ENCODE data around the gene MAPK8. TPM values are rescaled to one million over a fixed set of nuclear protein-coding genes. Genes with fewer than 3 reads are reported as not detected.
"Not testable (repeated sequence)": the region's sequence is repeated elsewhere in the genome, so short reads cannot be mapped to it uniquely, and the experiment has no call there.

Gene MAPK8
- total RNA-seq, 1 experiment from 2014 or later, result 71.1 TPM

DNA sequence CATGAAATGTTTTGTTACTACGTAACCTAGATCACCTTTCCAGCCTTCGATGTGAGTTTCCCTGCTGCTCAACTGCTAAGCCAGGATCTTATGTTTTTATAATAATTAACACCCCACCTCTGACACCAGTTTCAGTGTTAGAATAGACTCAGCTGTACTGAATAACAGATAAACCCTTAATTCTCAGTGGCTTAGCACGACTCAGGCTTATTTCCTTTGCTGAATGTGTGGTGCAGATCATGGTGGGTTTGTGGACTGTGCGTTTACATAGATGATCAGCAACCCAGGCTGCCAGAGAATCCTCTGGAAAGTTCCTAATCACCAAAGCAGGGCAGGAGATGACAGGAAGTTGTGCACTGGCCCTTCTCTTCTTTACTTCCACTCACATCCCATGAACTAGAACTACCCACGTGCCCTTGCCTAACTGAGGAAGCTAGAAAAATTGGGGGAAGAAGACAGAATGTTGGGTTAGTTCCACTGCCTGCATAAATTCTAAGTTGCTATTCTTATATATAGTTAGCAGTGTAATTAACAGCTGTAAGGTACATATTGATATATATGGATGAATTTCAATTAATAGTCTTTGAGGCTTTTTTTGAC is 111.8 kb downstream of the MAPK8 start:
- DNase-seq (ENCODE audit: low spot score), result no peak

DNA sequence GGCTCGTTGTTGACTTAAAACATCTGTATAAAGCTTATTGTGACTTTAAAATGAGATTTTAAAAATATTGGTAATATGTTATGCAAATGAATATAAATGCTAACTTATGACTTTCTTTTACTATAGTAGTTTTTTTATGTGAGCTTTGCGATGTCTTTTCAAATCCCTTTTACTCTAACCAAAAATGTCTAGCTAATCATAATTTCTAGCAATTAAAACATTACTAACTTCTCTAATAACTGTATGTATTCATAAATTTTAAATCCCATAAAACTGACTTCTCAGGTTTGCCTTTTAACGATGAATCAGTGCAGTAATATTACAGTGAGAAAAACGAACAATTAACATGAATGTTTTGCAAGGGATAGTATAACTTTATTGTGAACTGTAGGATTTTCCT is 113.2 kb downstream of the MAPK8 start:
- no peak for DNase-seq (ENCODE audit: low spot score)

DNA sequence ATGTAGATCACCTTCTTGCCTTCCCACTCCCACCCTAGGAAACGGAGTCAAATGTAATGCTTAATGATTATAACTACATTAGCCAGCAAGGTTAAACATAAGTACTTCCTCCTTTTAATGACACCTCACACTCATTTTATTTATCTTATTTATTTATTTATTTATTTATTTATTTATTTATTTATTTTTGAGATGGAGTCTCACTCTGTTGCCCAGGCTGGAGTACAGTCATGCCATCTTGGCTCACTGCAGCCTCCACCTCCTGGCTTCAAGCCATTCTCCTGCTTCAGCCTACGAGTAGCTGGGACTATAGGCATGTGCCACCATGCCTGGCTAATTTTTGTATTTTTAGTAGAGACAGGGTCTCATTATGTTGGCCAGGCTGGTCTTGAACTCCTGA is 115.4 kb downstream of the MAPK8 start:
- DNase-seq (ENCODE audit: low spot score), result not testable (repeated sequence)

DNA sequence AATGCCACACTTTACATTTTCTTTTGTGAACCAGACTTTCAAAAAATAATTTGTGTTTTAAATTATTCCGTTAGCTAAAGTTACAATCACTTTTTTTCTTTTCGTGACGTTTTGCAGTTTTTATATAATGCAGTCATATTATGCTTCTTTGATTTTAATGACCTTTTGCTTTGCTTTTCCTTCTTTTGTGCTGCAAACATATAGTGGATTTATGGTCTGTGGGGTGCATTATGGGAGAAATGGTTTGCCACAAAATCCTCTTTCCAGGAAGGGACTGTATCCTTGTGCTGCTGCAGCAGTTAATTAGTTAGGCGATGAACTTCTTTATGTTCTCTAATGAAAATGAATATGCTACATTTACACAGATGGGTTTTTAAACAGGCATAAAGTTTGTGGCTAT is 117.4 kb downstream of the MAPK8 start:
- DNase-seq (ENCODE audit: low spot score), result no peak

DNA sequence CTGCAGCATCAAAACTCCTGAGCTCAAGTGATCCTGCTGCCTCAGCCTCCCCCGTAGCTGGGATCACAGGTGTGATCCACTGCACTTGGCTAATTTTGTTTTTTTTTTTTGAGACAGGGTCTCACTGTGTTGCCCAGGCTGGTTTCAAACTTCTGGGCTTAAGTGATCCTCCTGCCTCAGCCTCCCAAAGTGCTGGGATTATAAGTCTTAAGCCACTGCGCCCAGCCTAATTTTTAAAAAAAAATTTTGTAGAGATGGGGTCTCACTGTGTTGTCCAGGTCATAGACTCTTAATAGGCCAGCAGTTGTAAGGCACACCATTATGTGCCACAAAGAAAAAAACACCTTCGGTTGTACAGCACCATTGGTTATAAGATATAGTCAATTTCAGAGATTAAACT is 122.4 kb downstream of the MAPK8 start:
- no peak for DNase-seq (ENCODE audit: low spot score)

DNA sequence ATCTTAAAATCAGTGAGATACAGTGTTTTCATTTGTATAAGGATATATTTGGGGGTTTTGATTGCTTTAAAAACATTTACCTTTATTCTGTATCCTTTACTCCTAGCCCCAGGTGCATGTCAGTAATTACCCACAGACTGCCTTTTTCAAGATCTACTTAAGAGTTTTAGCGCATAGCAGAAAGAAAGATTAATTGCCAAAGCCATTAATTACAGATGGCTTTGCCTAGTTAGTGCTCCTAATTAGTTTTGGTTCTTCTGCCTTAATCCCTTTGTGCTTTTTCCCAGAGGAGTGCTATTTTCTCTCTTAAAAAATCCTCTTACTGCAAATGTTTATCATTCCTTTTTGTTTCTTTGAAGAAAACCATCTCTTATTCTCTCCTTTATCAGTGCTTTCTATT is 122.8 kb downstream of the MAPK8 start:
- no peak for DNase-seq (ENCODE audit: low spot score)

DNA sequence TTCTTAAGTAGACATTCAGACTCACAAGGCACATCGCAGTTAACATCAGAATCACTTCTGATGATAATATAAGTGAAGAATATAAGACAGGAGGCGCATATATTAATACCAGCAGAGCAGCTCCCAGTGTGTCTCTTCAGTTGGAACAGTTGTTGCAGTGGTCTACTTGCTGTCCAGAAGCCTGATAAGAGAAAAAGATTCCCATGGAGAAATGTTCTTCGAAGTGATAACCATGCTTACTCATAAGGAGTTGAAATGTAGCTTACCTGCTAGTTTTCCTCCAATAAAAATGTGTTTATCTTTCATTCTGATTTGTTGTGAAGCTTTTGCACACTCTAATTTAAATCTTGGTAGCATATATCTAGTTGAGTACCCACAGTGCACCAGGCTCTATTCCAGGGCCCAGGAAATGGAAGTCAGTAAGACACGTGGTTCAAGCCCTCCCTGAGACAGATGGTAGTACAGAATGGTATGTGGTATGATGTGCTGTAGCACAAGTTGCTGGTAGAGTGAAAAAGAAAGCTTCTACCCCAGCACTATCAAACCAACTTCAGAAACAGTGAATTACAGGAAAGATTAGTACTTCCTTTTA is 124.0 kb downstream of the MAPK8 start:
- DNase-seq (ENCODE audit: low spot score), result no peak

DNA sequence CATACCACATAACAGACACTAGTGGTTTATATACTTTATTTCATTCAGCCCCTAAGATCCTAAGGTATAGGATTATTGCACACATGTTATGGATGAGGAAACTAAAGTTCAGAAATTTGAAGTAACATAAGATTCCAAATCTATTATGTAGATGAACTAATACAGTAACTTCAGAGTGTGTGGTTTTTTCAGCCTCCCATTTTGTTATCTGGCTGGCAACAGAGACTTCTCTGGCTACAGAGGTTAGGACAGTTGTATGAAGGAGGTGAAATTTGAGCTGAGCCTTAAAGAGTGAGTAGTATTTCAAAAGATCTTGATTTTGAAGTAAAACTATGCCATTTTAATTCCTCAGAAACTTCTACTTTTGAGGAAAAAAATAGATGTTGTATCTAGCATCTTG is 125.4 kb downstream of the MAPK8 start:
- DNase-seq (ENCODE audit: low spot score), result no peak

DNA sequence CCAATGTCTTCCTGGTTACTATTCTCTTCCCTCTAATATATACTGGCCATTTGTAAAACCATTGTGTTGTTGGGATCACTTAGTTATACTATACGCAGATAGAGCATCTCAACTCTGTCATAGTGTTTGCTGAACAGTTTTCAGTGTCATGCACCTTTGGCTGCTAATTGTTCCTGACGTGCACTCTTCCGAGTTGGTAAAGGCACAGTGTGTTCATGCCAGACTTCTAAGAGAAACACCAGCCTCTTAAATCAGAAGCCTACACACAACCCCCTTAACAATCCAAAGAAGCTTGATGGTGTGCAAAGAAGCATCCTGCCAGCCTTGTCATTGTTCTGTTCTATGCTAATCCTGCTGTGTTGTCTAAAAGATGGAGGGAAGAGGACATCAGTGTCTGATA is 131.1 kb downstream of the MAPK8 start:
- no peak for DNase-seq (ENCODE audit: low spot score)

DNA sequence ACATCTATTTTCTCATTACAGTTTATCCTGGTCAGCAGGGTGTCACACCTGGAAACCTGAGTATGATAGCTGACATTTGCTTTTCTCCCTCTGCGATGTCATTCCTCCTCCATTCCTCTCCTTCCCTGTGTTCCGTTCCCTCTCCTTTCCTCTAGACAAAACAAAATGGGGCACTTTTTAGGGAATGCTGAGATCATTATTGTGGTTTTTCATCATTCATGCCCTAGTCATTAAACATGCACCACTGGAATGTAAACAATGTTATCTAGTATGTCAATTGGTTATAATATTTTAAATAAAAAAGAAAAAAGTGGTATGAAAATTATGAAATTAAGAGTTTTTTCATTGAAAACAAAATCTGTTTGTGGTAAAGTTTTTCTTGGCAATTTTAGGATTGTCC is 132.6 kb downstream of the MAPK8 start:
- DNase-seq (ENCODE audit: low spot score), result no peak

DNA sequence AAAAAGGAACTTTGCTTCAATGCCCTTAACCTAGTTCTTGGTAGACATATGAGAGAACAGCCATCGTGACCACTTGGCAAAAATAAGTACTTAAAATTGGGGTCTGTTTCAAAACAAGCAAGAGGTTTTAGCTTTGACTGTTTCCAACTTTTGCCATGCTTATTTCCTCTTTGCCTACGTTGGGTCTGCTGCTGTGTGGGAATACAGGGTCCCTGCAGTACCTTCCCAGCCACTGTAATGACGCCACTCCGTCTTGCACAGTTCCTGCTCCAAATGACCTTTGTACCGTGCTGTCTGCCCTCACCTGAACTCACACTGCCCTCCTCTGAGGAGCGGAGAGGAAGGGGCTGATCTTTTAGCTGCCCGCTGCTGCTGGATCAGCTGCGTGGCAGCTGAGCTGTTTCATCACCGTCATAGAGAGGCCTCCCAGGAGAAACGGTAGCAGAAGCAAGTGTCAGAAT is 133.1 kb downstream of the MAPK8 start:
- no peak for DNase-seq (ENCODE audit: low spot score)

DNA sequence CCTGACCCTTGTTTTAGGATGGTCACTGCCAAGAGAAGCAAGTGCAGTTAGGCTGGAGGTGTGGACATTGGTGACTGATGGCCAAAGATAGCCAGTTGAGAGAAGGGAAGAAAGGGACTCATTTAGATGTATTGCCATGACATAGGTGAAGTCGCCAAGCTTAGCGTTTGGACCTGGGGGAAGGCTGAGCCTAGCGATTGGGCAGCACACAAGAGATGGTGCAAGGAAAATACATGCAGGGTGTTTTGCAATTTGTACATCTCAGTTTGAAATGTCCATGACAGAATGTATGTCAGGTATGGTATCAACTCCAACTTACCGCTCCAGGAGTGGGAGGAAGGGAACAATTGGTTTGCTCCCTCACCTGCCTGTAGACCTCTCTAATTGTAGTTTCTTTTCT is 134.3 kb downstream of the MAPK8 start:
- no peak for DNase-seq (ENCODE audit: low spot score)

DNA sequence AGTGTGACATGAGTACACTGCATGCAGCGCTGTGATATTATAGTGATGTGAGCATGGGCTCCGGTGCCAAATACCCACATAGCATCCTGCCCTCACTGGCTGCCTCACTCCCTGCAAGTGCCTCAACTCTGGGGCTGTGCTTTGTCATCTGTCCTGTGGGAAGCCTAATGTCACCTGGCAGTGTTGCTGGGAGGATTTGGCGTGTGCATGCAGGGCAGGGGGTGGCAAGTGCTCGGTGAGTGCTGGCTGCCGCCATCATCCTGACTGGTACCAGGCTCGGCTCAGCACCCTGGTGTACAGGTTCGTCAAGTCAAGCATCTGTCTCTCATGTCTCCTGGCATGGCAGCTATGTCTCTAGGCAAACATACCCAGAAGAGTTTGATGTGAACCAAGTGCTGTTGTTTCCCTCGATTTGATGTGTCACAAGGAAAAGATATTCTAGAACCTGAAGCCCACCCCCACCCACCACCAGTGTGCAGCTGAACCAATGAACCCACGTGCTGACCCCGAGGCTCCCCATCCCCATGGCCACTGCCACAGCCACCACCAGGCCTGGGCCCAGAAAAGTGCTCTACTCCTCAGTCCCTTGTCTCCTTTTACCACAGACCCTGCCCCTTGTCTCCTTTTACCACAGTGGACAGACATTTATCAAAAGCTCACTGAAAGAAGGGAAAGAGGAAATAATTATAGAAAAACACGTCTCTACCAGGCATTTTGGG is 135.8 kb downstream of the MAPK8 start:
- DNase-seq (ENCODE audit: low spot score), result no peak

DNA sequence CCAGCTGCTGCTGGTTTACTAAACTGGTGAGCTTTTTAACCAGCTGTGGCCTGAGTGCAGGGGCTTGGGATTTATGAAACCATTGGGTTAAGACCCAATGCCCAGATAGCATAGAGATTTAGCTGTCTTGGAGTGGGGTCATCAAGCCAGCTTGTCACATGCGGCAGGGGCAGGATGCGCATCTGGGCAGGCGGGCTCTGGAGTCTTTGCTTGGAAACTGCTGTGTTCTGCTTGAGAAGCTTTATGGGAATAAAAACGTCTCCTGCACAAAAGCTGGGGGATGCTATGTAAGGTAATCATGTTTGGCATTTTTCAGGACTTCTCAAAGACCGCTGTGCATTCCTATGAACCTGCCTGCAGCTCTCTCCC is 136.3 kb downstream of the MAPK8 start:
- no peak for DNase-seq (ENCODE audit: low spot score)

DNA sequence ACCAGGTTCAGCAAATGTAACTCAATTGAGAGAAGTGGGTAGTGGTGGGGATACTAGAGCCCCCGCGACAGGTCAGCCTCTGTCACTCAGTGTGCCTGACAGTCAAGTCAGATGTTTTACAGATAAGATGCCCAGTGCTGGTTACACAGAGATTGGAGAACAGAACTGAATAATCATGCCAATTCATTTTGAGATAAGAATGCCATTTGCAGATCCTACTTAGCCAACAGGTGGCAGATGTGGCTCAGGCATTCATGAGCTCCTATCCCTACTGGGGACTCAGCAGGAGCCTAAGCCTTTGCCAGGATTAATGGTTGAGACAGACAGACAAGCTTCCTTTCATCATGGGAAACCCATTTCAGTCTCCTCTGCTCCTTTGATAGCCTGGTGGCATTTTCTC is 137.8 kb downstream of the MAPK8 start:
- no peak for DNase-seq (ENCODE audit: low spot score)

DNA sequence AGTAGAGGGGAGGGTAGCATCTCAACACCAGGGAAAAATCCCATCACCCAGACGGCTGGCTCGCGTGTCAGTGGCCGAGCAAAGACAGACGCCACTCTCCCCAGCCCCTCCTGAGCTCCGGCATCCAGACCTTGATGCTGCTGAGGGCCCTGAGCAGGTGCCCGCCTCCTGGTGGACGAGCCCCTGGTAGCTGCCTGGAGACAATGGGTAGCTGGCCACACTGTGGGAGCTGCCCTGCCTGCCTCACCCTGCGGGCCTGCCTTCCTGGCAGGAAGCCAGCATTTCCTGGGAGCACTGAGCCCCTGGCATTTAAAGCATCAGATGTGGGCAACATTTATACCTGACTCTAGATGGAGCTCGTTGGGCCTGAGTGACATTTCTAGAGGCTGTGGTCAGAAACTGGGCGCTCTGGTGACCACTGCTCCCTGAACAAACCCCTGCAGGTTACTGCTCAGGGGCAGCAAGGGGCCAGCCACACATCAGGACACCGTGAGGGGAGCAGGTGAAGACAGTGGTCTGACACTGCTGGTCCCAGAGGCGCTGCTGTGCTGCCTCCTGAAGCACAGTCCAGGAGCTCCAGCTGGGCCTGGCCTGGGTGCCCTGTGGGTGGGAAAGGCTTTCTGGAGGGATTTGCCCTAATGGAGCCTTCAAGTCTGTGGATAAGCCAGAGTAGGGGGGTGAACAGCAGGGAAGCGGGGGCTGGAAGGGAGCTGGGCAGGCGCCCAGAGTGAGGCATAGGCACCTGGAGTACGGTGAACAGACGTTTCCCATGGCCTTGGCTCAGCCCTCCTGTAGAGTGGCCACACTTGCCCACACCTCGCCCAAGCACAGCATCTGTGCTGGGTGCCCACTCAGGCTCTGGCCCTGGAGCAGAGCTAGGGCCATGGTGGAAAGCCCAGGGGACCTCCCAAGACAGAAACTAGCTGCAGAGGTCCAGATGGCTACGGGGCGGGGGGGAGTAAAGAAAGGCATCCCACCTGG is 138.7 kb downstream of the MAPK8 start:
- DNase-seq (ENCODE audit: low spot score), result no peak

DNA sequence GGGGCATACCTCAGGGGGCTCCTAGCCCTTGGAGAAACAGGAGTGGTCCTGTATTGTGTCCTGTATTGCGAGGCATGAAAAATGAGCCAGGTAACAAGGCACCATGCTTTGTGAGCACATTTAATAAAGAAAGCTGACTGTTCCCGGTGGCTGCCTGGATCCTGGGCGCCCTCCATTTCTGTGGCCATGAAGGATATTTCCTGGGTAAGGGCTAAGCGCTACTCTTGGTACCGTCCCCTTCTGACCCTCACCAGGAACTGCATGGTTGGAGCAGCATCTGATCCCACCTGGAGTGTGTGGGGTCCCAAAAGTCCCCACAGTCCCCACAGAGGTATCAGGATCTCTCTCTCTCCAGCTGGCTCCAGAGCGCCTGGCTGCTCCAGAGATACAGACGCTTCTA is 139.5 kb downstream of the MAPK8 start:
- DNase-seq (ENCODE audit: low spot score), result no peak

DNA sequence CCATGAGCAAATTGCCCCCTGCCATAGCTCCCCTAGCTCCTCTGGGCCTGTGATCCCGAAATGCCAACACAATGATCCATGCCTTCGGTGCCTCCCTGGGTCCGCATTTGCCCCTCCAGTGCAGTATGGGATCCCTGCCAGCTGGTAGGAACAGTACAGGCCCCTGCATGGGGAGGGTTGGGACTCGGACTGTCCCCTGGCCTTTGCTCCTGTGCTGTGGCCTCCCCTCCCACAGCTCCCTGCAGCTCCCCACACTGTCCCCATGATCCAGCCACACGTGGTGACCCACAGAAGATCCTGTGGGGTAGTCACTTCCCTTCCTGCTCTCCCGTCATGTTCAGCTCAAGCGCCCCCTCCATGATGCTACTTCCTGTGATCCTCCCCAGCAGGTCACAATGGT is 140.3 kb downstream of the MAPK8 start:
- DNase-seq (ENCODE audit: low spot score), result no peak

DNA sequence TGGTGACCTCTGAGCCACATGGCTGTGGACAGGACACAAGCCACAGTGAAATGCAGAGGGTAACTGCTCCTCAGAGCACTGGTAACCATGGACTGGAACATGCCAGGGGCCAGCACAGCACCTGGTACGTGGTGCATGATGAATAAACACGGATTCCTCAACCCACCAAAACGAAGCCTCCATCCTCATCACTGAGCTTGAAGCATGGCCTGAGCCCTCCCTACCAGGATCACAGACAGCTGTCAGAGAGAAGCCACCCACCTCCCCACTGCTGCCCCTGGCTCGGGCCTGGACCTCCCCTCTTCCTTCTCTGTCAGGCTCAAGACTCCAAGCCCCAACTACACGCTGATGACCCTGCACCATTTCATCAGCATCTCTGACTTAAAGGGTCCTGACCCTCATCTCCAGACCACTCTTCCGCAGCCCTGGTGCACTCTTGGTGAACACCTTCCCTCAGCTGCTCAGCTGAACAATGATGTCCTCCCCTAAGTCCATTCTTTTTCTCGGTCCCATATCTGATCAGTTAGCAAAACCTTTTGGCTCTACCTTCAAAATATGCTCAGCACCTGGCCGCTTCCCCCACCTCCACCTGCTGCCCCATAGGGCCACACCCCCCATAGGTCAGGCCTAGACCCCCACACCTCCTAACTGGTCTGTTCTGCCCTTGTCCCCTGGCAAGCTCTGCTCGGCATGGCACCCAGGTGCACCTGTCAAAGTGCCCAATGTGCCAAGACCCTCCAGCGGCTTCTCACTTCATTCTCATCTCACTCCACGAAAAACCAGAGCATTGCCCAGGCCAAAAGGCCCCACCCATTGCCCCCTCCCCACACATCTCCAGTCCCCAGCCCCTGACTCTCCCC is 141.1 kb downstream of the MAPK8 start:
- no peak for DNase-seq (ENCODE audit: low spot score)

DNA sequence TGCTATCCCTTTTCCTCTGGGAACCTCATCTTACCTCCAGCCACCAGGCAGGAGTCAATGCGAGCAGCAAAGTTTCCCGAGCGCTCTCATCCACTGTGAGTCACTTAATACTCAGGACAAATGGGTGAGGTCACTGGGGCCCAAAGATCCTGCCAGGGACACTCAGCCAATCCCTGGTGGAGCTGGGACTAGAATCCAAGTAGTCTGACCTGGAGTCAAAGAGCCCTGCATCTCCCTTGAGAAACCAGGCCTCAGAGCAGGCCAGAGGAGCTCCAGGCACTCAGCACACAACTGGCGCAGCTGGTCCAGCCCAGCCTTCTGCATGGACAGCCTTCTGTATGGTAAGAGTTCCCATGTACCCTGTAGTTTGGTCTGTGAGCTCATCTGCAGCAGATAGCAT is 142.3 kb downstream of the MAPK8 start:
- DNase-seq (ENCODE audit: low spot score), result no peak

DNA sequence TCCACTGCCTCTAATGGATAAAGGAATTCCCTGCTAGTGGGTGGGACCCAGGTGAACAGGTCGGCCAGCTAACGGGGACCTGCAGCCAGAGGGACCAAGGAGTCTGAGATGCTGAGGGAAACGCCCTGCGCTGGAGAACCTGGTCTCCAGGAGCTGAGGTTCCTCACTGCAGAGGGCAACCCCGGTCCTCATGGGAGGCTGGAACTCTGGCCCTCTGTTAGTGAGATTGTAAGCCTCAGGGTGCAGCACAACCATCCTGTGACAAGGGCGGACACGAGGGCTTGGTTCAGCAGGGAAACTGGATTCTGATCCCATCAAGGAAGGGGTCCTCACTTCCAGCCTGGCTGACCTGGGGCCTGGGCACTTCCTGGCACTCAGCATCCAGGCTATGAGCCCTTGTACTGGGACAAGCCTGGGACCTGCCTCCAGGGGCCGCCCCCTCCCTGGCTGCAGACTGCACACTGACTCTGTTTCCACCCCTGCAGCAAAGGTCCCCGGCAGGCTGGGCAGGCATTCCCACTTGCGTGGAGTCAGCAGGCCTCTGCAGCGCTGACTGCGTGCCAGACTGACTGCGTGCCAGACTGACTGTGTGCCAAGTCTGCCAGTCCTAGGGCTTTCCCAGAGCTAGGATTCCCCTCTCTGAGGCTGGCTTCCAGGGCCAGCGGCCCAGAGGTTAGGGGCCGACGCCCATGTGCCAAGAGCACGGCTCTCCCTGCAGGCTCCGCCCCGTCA is 143.2 kb downstream of the MAPK8 start:
- DNase-seq (ENCODE audit: low spot score), result no peak

All from H4 (cell line).